ENCODE measurements around the gene MVB12A. TPM values are rescaled to one million over a fixed set of nuclear protein-coding genes. Genes with fewer than 3 reads are reported as not detected.

MVB12A gene
- polyA plus RNA-seq, 3 donors = 43.2 to 47.8 (median 43.7) TPM

GRCh38 chr19:17471410-17472125, 51.7 kb downstream of the MVB12A start:
- Histone ChIP-seq H2AFZ (ENCODE audit: insufficient read depth, low read depth, low read length, poor library complexity, severe bottlenecking) (no peak overlapping the region), H3K27me3 (ENCODE audit: control insufficient read depth in 2 of 2, insufficient read depth in 2 of 2, low read length in 2 of 2) (no peaks in the 10 kb centered on the region), H3K9me3 (replicated peaks in 1 of 2; ENCODE audit: control insufficient read depth in 1 of 2, insufficient read depth in 1 of 2, low read length in 2 of 2) (no peaks in the 10 kb centered on the region), H4K20me1 (ENCODE audit: insufficient read depth, low read length) (peaks cover 11% of the 10 kb centered on the region), H3K27ac (ENCODE audit: low read depth in 1 of 2, low read length in 2 of 2) (peak overlapping the region; percentile 27 to 69), H3K4me2 (replicated peaks; ENCODE audit: extremely low read depth, low read length, poor library complexity, severe bottlenecking) (peak overlapping the region; percentile 95), H3K36me3 (replicated peaks in 1 of 2; ENCODE audit: control insufficient read depth in 1 of 2, insufficient read depth in 2 of 2, low read length in 2 of 2) (no peaks in the 10 kb centered on the region), H3K4me3 (replicated peaks in 1 of 3; ENCODE audit: low read depth in 2 of 3, low read length in 3 of 3) (peak overlapping the region in 2 of 3 experiments; percentile 63 to 90), H3K79me2 (ENCODE audit: insufficient read depth, low read length) (peaks cover 49% of the 10 kb centered on the region), H3K4me1 (ENCODE audit: control insufficient read depth in 1 of 2, insufficient read depth in 2 of 2, low read length in 2 of 2) (peaks cover 74 to 82% of the 10 kb centered on the region in 2 donors), H3K9ac (ENCODE audit: insufficient read depth, low read length, poor library complexity, severe bottlenecking) (peak overlapping the region; percentile 75)
- H3K27me3 Mint-ChIP-seq (ENCODE audit: low read depth in 3 of 3) = peaks cover 0 to 2% (median 2%) of the 10 kb centered on the region in 3 donors
- no peak for TF ChIP-seq CTCF (IDR thresholded peaks at IDR 0.05)
- H3K4me3 Mint-ChIP-seq = peak overlapping the region; percentile 98 to 99
- WGBS (ENCODE audit: insufficient coverage) = 57% methylated on average over 8 of the region's 12 CpGs
- H3K36me3 Mint-ChIP-seq = peaks cover 0 to 2% of the 10 kb centered on the region in 2 donors
- no peak for DNase-seq
- intact Hi-C loops (cut with micrococcal nuclease) = no loop called here
- H3K4me1 Mint-ChIP-seq = peaks cover 75% of the 10 kb centered on the region
- peak overlapping the region in 6 of 7 donors; percentile 71 to 97 (median 96) for H3K27ac Mint-ChIP-seq
- peaks cover 0 to 4% (median 0%) of the 10 kb centered on the region in 7 donors for H3K9me3 Mint-ChIP-seq

- peaks cover 11% of the 10 kb centered on the region for H4K20me1 ChIP-seq (ENCODE audit: insufficient read depth, low read length)
- WGBS (ENCODE audit: insufficient coverage) = 43% methylated on average over 2 of the region's 9 CpGs
- peak; percentile 83 to 89 (median 88) for DNase-seq
- intact Hi-C loops (cut with micrococcal nuclease) = no loop called here
- H3K36me3 ChIP-seq (replicated peaks in 1 of 2; ENCODE audit: control insufficient read depth in 1 of 2, insufficient read depth in 2 of 2, low read length in 2 of 2) = no peaks in the 10 kb centered on the region
- Mint-ChIP-seq H3K36me3 (peaks cover 3 to 4% of the 10 kb centered on the region in 2 donors), H3K27me3 (ENCODE audit: low read depth in 3 of 3) (peaks cover 0 to 2% (median 2%) of the 10 kb centered on the region in 3 donors), H3K4me1 (peaks cover 73% of the 10 kb centered on the region), H3K9me3 (peaks cover 0 to 4% (median 0%) of the 10 kb centered on the region in 7 donors), H3K4me3 (peak overlapping the region; percentile 20 to 60), H3K27ac (peak overlapping the region; percentile 93 to 97 (median 96))
- peak overlapping the region in 1 of 3 experiments; percentile 34 for H3K4me3 ChIP-seq (replicated peaks in 1 of 3; ENCODE audit: low read depth in 2 of 3, low read length in 3 of 3)
- no peaks in the 10 kb centered on the region for H3K27me3 ChIP-seq (ENCODE audit: control insufficient read depth in 2 of 2, insufficient read depth in 2 of 2, low read length in 2 of 2)
- no peak for TF ChIP-seq CTCF (IDR thresholded peaks at IDR 0.05)
- no peak overlapping the region for H2AFZ ChIP-seq (ENCODE audit: insufficient read depth, low read depth, low read length, poor library complexity, severe bottlenecking)
- H3K79me2 ChIP-seq (ENCODE audit: insufficient read depth, low read length) = peaks cover 63% of the 10 kb centered on the region
- peak overlapping the region; percentile 36 for H3K9ac ChIP-seq (ENCODE audit: insufficient read depth, low read length, poor library complexity, severe bottlenecking)
- peaks cover 72 to 77% of the 10 kb centered on the region in 2 donors for H3K4me1 ChIP-seq (ENCODE audit: control insufficient read depth in 1 of 2, insufficient read depth in 2 of 2, low read length in 2 of 2)
- H3K4me2 ChIP-seq (replicated peaks; ENCODE audit: extremely low read depth, low read length, poor library complexity, severe bottlenecking) = peak overlapping the region; percentile 53
- no peaks in the 10 kb centered on the region for H3K9me3 ChIP-seq (replicated peaks in 1 of 2; ENCODE audit: control insufficient read depth in 1 of 2, insufficient read depth in 1 of 2, low read length in 2 of 2)
- H3K27ac ChIP-seq (ENCODE audit: low read depth in 1 of 2, low read length in 2 of 2) = peak overlapping the region; percentile 69 to 88
Observed at GRCh38 chr19:17473041-17473440, 53.2 kb downstream of the MVB12A start.

Other genes starting within 250 kb of the MVB12A start
- 10 to 100 TPM; 26.5 to 39.8 (median 29.7) TPM for gene USE1, start 204.7 kb upstream of the MVB12A start, polyA plus RNA-seq
- 10 to 100 TPM; 31.8 to 59.9 (median 57.6) TPM for gene OCEL1, start 193.8 kb upstream of the MVB12A start, polyA plus RNA-seq
- 1 to 10 TPM in 2 of 3 donors, under 1 TPM in 1; 0.87 to 5.1 (median 1.7) TPM for gene NR2F6, start 174.1 kb upstream of the MVB12A start, polyA plus RNA-seq
- not detected for gene USHBP1, start 155.3 kb upstream of the MVB12A start, polyA plus RNA-seq
- 100 to 1,000 TPM in 1 of 3 donors, 10 to 100 TPM in 2; 76.9 to 106 (median 90.3) TPM for gene BABAM1, start 152.6 kb upstream of the MVB12A start, polyA plus RNA-seq
- 1 to 10 TPM; 1.3 to 8.5 (median 2.2) TPM for gene ANKLE1, start 138.1 kb upstream of the MVB12A start, polyA plus RNA-seq
- gene ABHD8, start 116.6 kb upstream of the MVB12A start, polyA plus RNA-seq = 10 to 100 TPM; 11.3 to 14.9 (median 12.5) TPM
- gene MRPL34, start 114.2 kb upstream of the MVB12A start, polyA plus RNA-seq = 100 to 1,000 TPM in 2 of 3 donors, 10 to 100 TPM in 1; 13.2 to 208 (median 155) TPM
- 10 to 100 TPM; 22.5 to 49.5 (median 23.8) TPM for gene DDA1, start 110.5 kb upstream of the MVB12A start, polyA plus RNA-seq
- 10 to 100 TPM in 1 of 3 donors, under 1 TPM in 1, not detected in 1; 0.11 to 14.1 TPM for gene ANO8, start 85.2 kb upstream of the MVB12A start, polyA plus RNA-seq
- 10 to 100 TPM in 1 of 3 donors, 1 to 10 TPM in 2; 1.0 to 22.0 (median 1.7) TPM for gene GTPBP3, start 82.5 kb upstream of the MVB12A start, polyA plus RNA-seq
- gene PLVAP, start 42.7 kb upstream of the MVB12A start, polyA plus RNA-seq = under 1 TPM in 2 of 3 donors, not detected in 1; 0.08 to 0.81 TPM
- gene CCDC194, start 25.9 kb upstream of the MVB12A start, polyA plus RNA-seq = under 1 TPM in 1 of 3 donors, not detected in 2; 0.52 TPM
- gene BST2, start 14.4 kb upstream of the MVB12A start, polyA plus RNA-seq = 100 to 1,000 TPM; 225 to 284 (median 272) TPM
- gene TMEM221, start 28.6 kb downstream of the MVB12A start, polyA plus RNA-seq = not detected
- gene NXNL1, start 40.9 kb downstream of the MVB12A start, polyA plus RNA-seq = not detected
- gene SLC27A1, start 50.5 kb downstream of the MVB12A start, polyA plus RNA-seq = 10 to 100 TPM; 27.1 to 36.5 (median 27.6) TPM
- gene PGLS, start 91.6 kb downstream of the MVB12A start, polyA plus RNA-seq = 100 to 1,000 TPM; 116 to 158 (median 141) TPM
- gene COLGALT1, start 135.6 kb downstream of the MVB12A start, polyA plus RNA-seq = 100 to 1,000 TPM in 1 of 3 donors, 10 to 100 TPM in 2; 66.8 to 176 (median 68.8) TPM

Measured in CD14-positive monocyte (primary cell).